Measurements from ENCODE around the gene NFATC1.

NFATC1 gene

DNA sequence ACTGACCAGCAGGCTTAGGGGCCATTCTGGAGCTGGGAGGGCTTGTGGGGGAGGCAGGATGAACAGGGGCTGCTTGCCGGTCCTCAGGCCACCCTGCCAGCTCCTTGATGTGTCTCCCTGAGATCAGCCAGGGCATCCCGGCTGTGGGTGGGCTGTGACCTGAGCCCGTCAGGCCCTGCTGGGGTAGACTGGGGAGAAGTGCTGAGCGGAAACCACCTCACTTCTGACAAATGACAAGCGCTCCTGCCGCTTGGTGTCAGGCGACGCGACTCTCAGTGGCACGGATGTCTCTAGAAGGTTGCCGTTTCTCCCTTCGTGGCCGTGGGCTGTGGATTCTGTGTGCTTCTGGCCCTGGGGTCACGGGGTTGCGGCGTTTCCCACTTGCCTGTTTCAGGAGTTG is 45.7 kb downstream of the NFATC1 start:
- no peak for DNase-seq (ENCODE audit: low read depth)

DNA sequence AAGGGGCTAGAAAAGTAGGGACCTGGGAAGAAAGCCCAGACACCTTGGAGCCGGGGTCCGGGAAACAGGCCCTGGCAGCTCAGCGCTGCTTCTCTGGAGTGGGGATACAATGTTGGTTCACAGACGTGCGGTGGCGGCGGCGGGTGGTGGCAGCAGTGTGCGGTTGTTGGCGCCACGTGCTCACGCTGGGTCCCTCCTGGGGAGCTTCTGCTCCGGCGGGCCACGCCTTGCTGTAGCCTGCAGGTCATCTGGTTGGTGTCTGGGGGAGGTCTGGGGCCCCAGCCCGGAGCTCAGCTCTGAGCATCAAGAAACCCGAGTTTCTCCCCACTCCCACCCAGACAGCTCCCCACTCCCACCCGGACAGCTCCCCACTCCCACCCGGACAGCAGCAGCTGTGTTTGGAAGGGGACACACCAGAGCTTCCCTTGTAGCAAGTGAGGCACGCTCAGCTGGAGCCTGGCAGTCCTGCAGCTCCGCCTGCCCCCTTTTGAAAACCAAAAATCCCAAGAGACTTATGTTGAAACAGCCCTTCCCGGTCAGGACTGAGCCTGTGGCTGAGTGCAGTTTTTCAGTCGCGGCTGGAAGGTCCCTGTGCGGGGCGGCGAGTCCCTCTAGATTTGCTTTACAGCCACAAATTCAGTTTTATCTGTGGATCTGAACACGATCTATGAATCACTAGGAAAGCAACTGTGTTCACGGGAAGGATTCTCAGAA is 46.9 kb downstream of the NFATC1 start:
- DNase-seq (ENCODE audit: low read depth) = no peak

DNA sequence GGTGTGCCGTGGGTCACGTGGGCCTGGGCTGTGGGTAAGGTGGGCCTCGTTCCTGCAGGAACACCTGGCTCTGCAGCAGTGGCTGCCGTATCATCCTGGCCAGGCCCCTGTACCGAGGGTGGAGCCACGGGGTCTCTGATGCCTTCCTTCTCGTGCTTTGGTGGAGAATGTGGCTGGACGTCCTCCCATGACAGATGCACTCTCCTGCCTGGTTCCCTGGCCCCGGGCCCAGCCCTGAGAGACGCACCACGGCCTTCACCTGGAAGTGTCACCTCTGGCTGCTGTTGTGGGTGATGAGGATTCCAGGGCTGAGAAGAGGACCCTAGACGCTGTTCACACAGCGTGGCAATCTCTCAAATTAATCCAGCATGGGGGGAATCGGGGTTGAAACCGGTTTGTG is 49.5 kb downstream of the NFATC1 start:
- no peak for DNase-seq (ENCODE audit: low read depth)

DNA sequence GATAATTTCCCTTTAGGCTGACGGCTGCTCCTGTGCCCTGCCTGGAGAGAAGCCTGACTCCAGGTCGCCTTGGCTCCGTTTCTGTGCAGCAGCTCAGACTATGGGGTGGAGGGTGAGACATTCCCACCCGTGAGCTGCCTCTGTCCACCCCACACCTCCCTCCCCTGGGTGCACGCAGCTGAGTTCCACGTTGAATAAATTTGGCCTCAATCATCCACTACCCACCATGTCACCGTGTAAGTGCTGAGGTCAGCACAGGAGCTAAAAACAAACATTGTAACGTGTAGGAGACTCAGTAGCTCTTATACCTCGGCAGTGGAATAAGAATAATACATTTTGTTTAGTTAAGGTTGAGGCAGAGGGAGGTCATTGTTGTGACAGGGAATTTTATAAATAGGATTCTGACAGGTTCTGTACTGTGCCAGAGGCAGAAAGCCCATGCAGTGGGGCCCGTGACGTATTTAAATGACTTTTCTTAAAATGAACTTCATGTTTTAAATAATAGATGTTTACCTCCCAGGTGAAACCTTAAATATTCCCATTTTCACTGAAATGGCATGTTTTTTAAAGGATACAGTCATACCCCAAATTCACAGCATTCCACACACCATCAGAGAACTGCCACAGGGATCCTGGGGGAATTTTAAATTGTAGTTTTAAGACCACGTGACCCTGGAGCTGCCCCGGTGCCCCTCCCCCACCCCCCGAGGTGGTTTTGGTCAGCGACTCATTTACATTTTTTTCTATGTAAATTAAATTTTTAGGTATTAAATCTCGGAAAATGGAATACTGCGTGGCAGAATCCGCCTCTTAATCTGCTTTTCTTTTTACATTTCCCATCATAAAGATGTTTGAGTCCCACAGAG is 50.2 kb downstream of the NFATC1 start:
- DNase-seq (ENCODE audit: low read depth) = no peak

GRCh38 chr18:79446931-79447330 is 51.2 kb downstream of the NFATC1 start:
- DNase-seq (ENCODE audit: low read depth) = no peak

GRCh38 chr18:79447703-79448367 is 52.1 kb downstream of the NFATC1 start:
- no peak for DNase-seq (ENCODE audit: low read depth)

DNA sequence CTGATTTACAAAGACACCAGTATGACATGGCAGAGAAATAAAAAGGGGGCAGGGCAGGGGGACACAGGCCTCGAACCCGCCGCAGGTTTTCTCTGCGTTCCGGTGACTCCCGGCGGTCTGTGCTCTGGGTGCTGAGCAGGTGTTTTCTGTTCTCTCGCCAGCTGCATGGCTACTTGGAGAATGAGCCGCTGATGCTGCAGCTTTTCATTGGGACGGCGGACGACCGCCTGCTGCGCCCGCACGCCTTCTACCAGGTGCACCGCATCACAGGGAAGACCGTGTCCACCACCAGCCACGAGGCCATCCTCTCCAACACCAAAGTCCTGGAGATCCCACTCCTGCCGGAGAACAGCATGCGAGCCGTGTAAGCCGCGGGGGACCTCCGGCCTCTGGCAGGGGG is 52.9 kb downstream of the NFATC1 start:
- no peak for DNase-seq (ENCODE audit: low read depth)

DNA sequence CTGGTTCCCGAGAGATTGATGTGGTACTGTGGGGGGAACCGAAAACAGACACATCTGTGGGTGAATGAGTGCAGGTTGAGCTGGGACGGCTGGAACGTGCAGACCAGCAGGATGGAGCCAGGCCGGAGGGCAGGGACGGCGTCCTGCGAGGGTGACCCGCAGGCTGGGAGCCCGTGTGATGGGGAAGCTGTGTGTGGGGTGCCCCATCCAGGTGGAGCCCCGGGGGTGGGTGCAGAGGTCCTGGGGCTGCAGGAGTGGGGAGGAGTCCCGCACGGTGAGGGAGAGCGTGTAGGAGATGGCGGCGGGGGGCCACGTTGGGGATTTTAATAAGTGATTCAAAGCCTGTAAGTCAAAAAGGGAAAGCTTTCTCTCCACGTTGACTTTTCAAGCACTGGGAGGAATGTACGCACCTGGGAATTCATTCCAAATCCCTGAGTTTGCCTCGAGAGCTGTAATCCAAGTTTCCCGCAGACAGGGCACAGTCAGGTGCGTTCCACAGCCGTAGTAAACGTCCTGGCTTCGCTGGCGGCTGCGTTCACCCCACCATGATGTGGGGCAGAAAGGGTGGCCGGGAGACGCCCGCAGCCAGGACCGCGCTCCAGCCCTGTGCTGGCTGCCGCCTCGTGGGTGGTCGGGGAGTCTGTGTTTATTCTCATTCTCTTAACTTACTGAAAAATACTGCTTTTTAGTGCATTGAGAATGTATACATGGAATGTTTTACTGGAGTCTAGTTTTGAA is 54.0 kb downstream of the NFATC1 start:
- DNase-seq (ENCODE audit: low read depth) = no peak

DNA sequence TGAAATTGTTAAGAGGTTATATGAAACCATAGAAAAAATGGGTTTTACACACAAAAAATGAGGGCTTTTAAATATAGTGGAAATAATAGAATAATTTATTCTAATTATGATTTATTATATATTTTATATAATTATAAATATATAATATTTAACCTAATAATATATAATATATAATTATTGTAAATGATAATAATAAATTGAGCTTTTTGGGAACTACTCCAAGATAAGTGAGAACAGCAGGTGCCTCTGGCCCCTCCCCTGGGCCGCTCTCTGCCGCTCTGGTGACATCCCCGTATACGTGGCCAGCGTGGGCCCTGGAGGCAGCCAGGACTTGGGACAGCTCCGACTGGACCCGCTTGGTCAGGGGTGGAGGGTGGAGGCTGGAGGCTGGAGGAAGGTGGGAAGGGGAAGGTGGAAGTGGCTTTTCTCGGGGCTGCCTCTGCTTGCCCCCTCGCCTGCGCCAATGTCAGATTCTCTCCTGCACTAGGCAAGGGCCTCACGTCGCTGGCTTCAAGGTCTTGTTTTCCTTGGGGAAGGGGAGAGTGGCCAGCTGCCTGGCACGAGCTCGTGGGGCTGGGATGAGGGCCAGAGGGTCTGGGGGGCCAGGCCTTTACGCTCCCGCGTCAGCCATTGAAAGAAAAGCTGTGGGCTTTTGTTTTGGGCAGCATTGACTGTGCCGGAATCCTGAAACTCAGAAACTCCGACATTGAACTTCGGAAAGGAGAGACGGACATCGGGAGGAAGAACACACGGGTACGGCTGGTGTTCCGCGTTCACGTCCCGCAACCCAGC is 54.8 kb downstream of the NFATC1 start:
- no peak for DNase-seq (ENCODE audit: low read depth)

- DNase-seq (ENCODE audit: low read depth) = no peak
These were observed 55.8 kb downstream of the NFATC1 start for GRCh38 chr18:79451237-79452125.

- no peak for DNase-seq (ENCODE audit: low read depth)
These were observed 56.7 kb downstream of the NFATC1 start for GRCh38 chr18:79452190-79452990.

DNA sequence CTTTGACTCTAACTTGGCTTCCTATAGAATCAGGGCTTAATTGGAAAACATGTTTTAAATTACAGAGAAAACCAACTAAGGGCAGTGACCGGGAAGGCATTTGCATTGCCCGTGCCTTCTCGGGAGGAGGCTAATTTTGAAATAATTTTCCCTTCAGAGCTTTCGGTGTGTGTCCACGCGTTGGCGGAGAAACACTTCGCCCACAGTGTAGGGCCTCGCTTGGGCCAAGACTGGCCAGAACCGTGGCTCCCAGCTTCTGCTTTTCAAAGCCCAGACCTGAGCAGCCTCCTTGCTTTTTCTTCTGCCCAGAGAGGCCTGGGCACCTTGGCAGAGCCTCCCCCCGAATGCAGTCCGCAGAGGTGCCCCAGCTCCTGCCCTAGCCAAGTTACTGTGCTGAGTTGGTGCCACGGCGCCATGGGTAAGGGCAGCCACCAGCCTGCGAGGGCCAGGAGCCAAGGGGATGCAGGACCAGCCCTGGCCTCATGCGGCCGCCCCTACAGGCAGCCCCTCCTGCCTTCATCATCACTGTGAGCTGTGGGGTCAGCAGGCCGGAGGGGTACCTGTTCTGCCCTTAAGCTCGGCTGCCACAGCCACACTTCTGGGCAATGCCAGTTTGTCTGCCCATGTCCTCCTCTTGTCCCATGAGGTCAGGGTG is 57.4 kb downstream of the NFATC1 start:
- DNase-seq (ENCODE audit: low read depth) = no peak

DNA sequence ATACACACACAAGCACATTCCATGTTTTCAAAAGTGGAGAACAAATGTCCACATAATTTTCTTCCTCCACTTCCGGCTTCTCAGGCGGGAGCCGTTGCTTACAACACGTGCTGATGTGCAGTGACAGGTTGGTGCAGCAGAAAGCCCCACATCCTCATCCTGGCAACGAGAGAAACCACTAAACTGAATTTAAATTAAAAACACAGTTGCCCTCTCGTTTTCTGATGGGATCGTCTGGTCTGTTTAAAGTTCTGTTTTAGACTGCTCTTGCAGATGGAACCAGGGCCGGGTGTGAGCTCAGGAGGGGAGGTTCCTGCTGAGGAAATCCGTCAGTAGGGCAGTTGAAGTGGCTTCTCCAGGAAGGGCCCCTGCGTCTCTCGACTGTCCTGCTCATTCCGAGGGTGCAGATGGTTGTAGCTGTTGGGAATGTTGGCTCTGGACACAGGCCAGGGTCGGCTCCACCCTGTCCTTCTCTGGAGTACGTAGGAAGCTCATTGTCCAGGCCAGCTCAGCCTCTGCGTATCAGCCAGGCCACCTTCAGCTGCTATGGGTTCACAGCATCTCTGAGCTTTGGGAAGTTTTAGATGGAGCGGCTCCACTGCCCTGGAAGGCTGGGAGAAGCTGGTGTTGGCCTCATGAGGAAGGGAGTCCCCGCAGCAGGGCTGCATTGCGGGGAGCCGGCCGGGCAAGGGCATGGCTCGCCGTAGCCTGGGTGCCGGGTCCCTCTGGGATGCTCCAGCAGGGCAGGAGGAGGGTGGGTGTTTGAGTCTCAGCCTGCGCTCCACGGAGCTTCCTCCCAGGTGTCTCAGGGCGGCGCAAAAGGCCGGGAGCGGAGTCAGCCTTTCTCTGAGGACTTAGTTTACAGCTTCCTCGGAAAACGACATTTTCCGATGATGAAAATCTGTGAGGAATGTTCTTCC is 58.3 kb downstream of the NFATC1 start:
- DNase-seq (ENCODE audit: low read depth) = no peak

- DNase-seq (ENCODE audit: low read depth) = no peak
These were observed 59.5 kb downstream of the NFATC1 start for GRCh38 chr18:79455261-79455660.

DNA sequence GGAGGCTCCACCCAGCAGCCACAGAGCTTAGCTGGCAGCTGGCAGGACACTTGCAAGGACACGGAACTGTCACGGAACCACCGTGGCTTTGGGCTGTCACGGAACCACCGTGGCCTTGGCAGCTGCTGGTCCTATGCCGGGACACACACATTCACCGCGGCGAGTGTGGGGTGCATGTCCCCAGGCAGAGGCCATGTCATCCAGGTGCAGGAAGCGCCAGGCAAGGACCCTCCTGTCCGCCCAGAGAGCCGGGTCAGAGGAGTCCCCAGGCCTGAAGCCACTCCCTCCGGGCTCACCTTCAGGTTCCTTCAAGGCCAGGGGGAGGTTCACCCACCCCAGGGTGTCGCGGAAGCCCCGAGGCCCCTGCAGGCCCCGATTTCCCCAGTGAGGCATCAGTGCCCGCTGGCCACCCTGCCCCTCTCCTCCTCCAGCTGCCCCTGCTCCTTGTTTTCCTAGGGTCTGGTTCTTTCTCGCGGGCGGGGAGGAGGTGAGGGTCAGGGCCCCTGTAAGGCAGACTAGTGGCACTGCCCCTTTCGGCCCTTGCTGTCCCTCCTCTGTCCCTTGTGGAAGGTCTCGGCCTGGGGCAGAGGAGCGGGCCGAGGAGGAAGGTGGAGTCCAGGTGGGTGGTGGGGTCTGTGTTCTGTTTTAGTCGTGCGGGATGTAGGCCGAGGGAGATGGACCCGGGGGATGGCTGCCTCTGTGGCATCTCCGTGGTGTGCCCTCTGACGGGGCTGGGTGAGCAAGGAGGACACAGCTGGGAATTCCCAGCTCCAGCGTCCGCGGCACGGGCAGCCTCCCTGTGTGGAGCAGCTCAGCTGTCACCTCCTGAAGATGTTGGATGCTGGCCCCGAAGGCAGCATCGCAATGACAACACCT is 60.6 kb downstream of the NFATC1 start:
- DNase-seq (ENCODE audit: low read depth) = no peak

- no peak for DNase-seq (ENCODE audit: low read depth)
These were observed 61.5 kb downstream of the NFATC1 start for GRCh38 chr18:79457239-79457638.

GRCh38 chr18:79457652-79458051 is 61.9 kb downstream of the NFATC1 start:
- DNase-seq (ENCODE audit: low read depth) = no peak
